Posterior vena cava (tissue), 2 donors: ENCODE measurements around the gene UGP2. TPM values are rescaled to one million over a fixed set of nuclear protein-coding genes. Genes with fewer than 3 reads are reported as not detected.

Experiments
- DNase-seq: peaks from one replicate; pipeline ENCODE4 v3.0.0-alpha.2; 2020; ENCODE audit warnings: low spot score
- intact Hi-C, 2 donors: fragments of 100-400 bp; cut with DNase I; formaldehyde crosslinking; loops; one replicate each; pipeline versions ENCODE4 v1.14.1 to v1.14.2; 2022 to 2023
- total RNA-seq, 2 donors: library from RNA; stranded (reverse); fragmentation: NEBNext Ultra II Directional; extraction: Animal tissue kit (Norgen Biotek cat#: 25700); gene quantifications; one replicate each; pipeline ENCODE4 v1.2.1, GENCODE V29; 2021
- donor health status: DM: yes; HTN: yes; CAD: no.
- donor health status: DM: yes; HTN: yes; CAD: no.

Gene UGP2
- total RNA-seq, 2 donors from 2014 or later = 204 to 217 TPM

DNA sequence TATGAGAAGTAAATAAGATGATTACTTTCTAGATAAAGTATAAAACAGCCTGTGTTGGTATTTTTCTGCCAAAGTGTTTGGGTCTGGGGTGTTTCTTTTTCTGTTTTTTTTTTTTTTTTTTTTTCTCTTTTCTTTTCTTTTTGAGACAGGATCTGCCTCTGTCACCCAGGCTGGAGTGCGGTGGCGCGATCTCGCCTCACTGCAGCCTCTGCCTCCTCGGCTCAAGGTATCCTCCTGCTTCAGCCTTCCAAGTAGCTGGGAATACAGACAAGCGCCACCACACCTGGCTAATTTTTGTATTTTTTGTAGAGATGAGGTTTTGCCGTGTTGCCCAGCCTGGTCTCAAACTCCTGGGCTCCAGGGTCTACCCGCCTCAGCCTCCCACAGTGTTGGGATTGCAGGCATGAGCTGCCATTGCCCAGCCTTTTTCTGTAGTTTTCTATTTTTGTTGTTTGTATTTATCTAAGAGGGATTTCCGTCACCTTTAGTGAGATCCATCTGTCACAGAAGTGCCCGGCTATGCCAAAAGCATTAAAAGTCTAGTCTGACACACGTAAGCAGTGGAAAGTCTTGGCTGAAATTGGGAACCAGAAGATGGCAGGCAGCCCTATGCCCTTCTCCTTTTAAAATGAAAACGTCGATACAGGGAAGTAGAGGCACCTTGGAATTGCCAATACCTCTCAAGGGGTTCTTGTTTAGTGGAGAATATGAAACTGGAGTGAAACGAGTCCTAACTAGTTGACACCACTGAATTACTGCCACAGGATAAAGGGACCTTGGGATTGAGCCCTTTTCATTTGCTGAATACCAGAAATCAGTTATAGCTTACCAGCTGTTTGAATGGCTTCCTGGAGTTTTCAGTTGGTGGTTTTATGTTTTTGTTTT is 14.0 kb downstream of the UGP2 start:
- intact Hi-C loops = loop anchor here in 1 of 2 donors (2.0 kb wide), 1 partner anchor 27 kb away; no protein-coding TSS in a partner anchor
- no peak for DNase-seq

- intact Hi-C loops = loop anchor here in 1 of 2 donors (2.0 kb wide), 1 partner anchor 27 kb away; no protein-coding TSS in a partner anchor
- DNase-seq = no peak
Measured at GRCh38 chr2:63856303-63856603, 14.6 kb downstream of the UGP2 start.

GRCh38 chr2:63858291-63858690 is 16.6 kb downstream of the UGP2 start:
- DNase-seq = no peak
- intact Hi-C loops = no loop called here

GRCh38 chr2:63861220-63861822 is 19.6 kb downstream of the UGP2 start:
- intact Hi-C loops = loop anchor here in 1 of 2 donors (5.0 kb wide), 1 partner anchor 169 kb away; no protein-coding TSS in a partner anchor
- DNase-seq = no peak

- intact Hi-C loops = loop anchor here in 1 of 2 donors (5.0 kb wide), 1 partner anchor 171 kb away; no protein-coding TSS in a partner anchor
Measured at GRCh38 chr2:63862806-63863205, 21.1 kb downstream of the UGP2 start.

GRCh38 chr2:63863707-63864106 is 22.0 kb downstream of the UGP2 start:
- intact Hi-C loops = loop anchor here in 1 of 2 donors (5.0 kb wide), 1 partner anchor 171 kb away; no protein-coding TSS in a partner anchor

More at GRCh38 chr2:63862806-63863205, 21.1 kb downstream of the UGP2 start:
- DNase-seq = no peak

DNA sequence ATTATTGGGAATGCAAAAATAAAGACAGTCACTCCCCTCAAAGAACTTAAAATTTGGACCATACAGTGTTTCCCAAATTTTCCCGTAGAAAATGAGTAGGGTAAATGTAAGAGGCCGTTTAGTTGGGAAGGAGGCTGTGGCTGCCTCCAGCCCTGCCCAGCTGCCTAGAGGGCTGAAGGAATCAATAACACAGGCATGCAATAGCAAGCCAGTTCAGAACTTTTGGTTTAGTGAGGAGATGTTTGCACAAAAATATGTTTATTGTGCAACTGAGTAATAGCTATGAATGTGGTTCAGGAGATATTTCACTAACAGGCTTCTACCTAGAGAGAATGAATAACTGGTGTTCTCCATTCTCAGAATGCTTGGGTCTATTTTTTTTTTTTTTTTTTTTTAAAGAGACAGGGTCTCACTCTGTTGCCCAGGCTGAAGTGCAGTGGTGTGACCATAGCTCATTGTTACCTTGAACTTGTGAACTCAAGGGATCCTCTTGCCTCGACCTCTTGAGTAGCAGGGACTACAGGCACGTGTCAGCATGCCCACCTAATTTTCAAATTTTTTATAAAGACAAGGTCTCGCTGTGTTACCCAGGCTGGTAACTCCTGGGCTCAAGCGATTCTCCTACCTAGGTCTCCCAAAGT is 23.6 kb downstream of the UGP2 start:
- intact Hi-C loops = no loop called here

More at GRCh38 chr2:63863707-63864106, 22.0 kb downstream of the UGP2 start:
- DNase-seq = no peak

DNA sequence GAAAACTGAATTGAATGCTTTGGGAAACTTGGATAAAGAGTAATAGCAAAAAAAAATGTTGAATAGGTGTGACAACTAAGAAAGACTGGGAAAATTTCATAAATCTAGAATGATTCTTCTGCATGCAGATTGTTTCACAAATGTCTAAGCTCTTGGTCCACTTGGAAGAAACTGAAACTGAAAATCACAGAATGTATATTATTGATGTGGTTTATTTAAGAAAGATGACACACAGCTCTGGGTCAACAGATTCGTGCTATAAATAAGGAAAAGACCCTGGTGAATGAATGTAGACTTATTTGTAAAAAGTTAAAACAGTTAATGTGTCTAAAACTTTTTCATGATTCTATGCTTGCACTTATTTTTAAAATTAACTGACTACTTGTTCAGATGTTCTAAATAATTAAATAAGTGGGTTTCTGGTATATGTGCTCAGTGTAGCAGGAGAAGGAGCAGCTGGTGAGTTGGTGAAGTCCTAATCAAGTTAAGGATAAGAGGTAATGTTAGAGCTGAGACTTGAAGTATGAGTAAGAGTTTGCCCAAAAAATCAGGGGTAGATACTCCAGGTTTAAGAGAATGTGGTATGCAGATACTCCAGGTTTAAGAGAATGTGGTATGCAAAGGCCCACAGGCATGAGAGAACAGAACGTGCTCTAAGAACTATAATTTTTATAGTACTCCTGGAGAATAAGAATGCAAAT is 24.5 kb downstream of the UGP2 start:
- intact Hi-C loops = no loop called here
- no peak for DNase-seq

More for the DNA sequence above, 23.6 kb downstream of the UGP2 start:
- DNase-seq = no peak

GRCh38 chr2:63870679-63871078 is 29.0 kb downstream of the UGP2 start:
- no peak for DNase-seq
- intact Hi-C loops = loop anchor here in 1 of 2 donors (2.0 kb wide), 1 partner anchor 18 kb away; no protein-coding TSS in a partner anchor

DNA sequence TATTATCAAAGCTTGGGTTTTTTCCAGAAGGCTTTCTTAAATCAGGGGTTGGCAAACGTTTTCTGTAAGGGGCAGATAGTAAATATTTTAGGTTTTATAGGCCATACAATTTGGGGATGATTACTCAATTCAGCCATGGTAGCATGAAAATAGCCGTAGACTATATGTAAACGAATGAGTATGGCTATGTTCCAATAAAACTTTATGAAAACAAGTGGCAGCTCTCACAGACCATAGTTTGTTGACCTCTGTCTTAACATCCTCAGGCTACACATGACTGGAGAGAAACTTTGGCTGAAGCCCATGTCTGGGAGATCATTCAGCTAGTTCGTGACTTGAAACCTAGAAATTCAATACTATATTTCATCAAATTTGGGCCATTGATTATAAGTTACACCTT is 30.2 kb downstream of the UGP2 start:
- intact Hi-C loops = loop anchor here in 1 of 2 donors (2.0 kb wide), 1 partner anchor 19 kb away; no protein-coding TSS in a partner anchor
- no peak for DNase-seq

GRCh38 chr2:63872571-63873328 is 31.1 kb downstream of the UGP2 start:
- intact Hi-C loops = no loop called here
- no peak for DNase-seq

DNA sequence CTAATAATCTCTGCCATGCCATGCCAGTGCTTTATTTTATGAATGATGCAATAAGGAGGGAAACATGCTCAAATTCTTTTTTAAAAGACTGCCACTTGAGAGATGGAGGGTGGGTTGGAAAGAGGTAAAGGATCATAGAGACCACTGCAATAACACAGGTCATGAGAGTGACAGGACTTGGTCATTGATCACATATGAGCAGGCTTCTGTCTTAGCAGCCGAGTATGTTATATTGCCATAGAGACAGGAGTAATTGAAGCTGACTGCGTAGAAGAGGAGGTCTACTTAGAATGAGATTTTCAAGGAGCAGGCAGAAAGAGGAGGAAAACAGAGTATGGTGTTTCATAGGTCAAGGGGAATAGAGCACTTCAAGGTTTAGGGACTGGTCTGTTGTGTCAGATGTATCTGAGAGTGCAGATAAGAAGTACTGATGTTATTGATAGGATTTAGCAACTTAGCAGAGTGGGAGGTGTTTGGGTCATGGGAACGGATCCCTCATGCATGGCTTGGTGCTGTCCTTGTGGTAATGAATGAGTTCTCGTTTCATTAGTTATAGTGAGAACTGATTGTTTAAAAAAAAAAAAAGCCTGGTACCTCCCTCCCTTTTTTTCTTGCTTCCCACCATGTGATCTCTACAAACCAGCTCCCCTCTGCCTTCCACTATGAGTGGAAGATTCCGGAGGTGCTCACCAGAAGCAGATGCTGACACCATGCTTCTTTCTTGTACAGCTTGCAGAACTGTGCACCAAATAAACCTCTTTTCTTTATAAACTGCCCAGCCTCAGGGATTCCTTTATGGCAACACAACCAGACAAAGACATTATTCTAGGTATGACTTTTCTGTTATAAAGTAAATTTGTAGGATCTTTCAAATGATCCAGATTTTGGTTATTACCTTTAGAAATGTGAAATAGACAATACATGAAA is 32.8 kb downstream of the UGP2 start:
- no peak for DNase-seq
- intact Hi-C loops = no loop called here

DNA sequence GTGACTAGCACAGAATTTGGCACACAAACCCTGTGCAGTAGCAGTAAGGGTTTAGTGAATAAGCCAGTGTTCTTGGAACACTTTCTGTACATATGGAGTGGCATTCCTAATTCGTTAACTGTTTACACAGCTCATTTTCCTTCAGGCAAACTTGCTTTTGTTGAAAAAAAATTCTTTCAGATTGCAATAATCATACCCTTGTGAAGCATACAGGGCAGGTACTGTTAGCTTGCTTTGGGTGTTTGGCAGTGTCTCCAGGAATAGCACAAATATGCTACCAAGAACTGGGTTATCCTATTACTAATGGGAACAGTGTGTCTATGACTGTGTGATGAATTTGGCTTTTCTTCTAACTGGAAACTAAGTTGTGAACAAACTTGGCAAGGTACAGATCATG is 33.4 kb downstream of the UGP2 start:
- intact Hi-C loops = no loop called here

GRCh38 chr2:63875559-63876245 is 34.0 kb downstream of the UGP2 start:
- no peak for DNase-seq
- intact Hi-C loops = no loop called here

More for the DNA sequence above, 33.4 kb downstream of the UGP2 start:
- DNase-seq = no peak

DNA sequence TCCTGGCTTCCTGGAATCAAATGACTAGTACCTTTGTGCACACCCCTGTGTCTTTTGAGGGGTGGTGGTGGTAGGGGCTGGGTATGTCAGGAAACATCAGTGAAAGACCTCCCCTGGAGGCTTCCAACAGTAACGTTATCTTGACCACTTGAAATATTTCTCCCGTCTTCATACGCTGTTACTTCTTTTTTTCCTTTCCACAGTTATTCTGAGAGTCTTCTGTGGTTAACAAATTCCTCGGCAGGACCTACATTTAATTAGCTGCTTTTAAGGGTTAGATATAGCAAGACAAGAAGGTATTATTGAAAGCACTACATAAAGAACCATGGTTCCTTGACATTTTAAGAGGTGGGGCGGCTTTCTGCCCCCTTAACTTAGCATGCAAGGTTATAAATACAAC is 34.6 kb downstream of the UGP2 start:
- intact Hi-C loops = no loop called here
- DNase-seq = no peak

- no peak for DNase-seq
- intact Hi-C loops = no loop called here
Measured at GRCh38 chr2:63878486-63878885, 36.8 kb downstream of the UGP2 start.

DNA sequence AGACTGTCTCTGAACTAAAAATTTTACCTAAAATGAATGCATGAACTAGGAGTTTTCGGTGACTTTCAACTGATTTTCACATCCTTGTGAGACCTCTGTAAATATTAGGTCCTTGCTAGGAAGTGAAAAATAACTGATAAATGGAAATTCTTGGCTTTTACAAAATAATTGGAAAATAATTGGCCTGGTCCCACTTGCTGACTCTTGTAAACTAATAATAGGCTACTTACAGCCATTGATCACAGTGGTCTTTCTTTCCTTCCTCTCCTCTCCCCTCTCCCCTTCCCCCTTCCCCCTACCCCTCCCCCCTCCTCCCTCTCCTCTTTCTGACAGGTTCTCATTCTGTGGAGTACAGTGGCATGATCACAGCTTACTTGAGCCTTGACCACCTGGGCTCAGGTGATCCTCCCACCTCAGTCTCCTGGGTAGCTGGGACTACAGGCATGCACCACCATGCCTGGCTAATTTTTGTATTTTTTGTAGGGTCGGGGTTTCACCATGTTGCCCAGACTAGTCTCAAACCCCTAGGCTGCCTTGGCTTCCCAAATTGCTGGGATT is 38.3 kb downstream of the UGP2 start:
- intact Hi-C loops = no loop called here
- no peak for DNase-seq
